GM10266 (cell line): ENCODE measurements around the gene CYP1A2.

Experiments used
- DNase-seq: peaks from one replicate; pipeline ENCODE4 v3.0.0; 2012; ENCODE audit errors: extremely low spot score
- CTCF ChIP-seq: IDR thresholded peaks from 2 replicates; pipeline ENCODE4 v1.5.1; 2012; ENCODE audit warnings: mild to moderate bottlenecking, low read depth; ENCODE audit not compliant: control insufficient read depth, insufficient read depth; ENCODE audit errors: missing control alignments

The CYP1A2 gene

GRCh38 chr15:74794248-74794969, 45.8 kb downstream of the CYP1A2 start:
- DNase-seq, result no peak
- no peak for TF ChIP-seq CTCF

GRCh38 chr15:74794970-74795349, 46.3 kb downstream of the CYP1A2 start:
- no peak for TF ChIP-seq CTCF
- DNase-seq, result no peak

- no peak for TF ChIP-seq CTCF
- no peak for DNase-seq
Measured at GRCh38 chr15:74795966-74796625, 47.5 kb downstream of the CYP1A2 start.

- peak; percentile 56 for TF ChIP-seq CTCF
- peak; percentile 66 for DNase-seq
Measured at GRCh38 chr15:74798388-74799254, 50.0 kb downstream of the CYP1A2 start.

GRCh38 chr15:74799255-74799855, 50.7 kb downstream of the CYP1A2 start:
- no peak for DNase-seq
- peak; percentile 54 for TF ChIP-seq CTCF

- peak; percentile 95 for DNase-seq
Measured at GRCh38 chr15:74799856-74800558, 51.4 kb downstream of the CYP1A2 start.

More at GRCh38 chr15:74799856-74800558, 51.4 kb downstream of the CYP1A2 start:
- peak; percentile 99 for TF ChIP-seq CTCF
